HFFc6 (cell line): Measurements from ENCODE around the gene NFE2. TPM values are rescaled to one million over a fixed set of nuclear protein-coding genes. Genes with fewer than 3 reads are reported as not detected.

Experiments used
- DNase-seq: peaks from one replicate; pipeline ENCODE4 v3.0.0-alpha.2; 2018
- H3K27ac Mint-ChIP-seq: 2 replicates; pipeline ENCODE4 v1.8.0; 2020; ENCODE audit warnings: mild to moderate bottlenecking, mixed read lengths
- H3K27me3 Mint-ChIP-seq: 2 replicates; pipeline ENCODE4 v1.8.0; 2021; ENCODE audit warnings: mild to moderate bottlenecking, moderate library complexity, mixed read lengths; ENCODE audit not compliant: insufficient read depth
- H3K36me3 Mint-ChIP-seq: 2 replicates; pipeline ENCODE4 v1.8.0; 2021; ENCODE audit warnings: low read depth, mixed read lengths
- H3K4me1 Mint-ChIP-seq: 2 replicates; pipeline ENCODE4 v1.8.0; 2020; ENCODE audit warnings: low read depth, mixed read lengths
- H3K4me3 Mint-ChIP-seq: 2 replicates; pipeline ENCODE4 v1.8.0; 2020; ENCODE audit warnings: mild to moderate bottlenecking, moderate library complexity, mixed read lengths
- H3K9me3 Mint-ChIP-seq: 2 replicates; pipeline ENCODE4 v1.8.0; 2020; ENCODE audit warnings: mild to moderate bottlenecking, mixed read lengths
- microRNA-seq: library from miRNA; unstranded; fragments of <30 nt; microRNA quantifications from one replicate; pipeline ENCODE4, GENCODE V29; 2019
- total RNA-seq, 6 experiments: library from RNA; stranded (reverse); fragmentation: NEBNext Ultra II Directional; extraction: Animal tissue kit (Norgen Biotek cat#: 25700); gene quantifications; 2 replicates in 1 of 6; 3 replicates in 5 of 6; pipeline ENCODE4 v1.2.3, GENCODE V29; 2021
- TF ChIP-seq, protein P1 (sequence below): fragments of 200-600 bp; sonication (generic); IDR thresholded peaks from 2 replicates; pipeline ENCODE4 v1.5.0; 2021; ENCODE audit warnings: antibody characterized with exemption, mild to moderate bottlenecking

The NFE2 gene
- total RNA-seq, 6 experiments from 2014 or later = 0.21 to 0.59 (median 0.32) TPM

- no peak overlapping the region for H3K4me3 Mint-ChIP-seq
- H3K4me1 Mint-ChIP-seq = no peaks in the 10 kb centered on the region
- no peaks in the 10 kb centered on the region for H3K9me3 Mint-ChIP-seq
- TF ChIP-seq, protein P1, sequence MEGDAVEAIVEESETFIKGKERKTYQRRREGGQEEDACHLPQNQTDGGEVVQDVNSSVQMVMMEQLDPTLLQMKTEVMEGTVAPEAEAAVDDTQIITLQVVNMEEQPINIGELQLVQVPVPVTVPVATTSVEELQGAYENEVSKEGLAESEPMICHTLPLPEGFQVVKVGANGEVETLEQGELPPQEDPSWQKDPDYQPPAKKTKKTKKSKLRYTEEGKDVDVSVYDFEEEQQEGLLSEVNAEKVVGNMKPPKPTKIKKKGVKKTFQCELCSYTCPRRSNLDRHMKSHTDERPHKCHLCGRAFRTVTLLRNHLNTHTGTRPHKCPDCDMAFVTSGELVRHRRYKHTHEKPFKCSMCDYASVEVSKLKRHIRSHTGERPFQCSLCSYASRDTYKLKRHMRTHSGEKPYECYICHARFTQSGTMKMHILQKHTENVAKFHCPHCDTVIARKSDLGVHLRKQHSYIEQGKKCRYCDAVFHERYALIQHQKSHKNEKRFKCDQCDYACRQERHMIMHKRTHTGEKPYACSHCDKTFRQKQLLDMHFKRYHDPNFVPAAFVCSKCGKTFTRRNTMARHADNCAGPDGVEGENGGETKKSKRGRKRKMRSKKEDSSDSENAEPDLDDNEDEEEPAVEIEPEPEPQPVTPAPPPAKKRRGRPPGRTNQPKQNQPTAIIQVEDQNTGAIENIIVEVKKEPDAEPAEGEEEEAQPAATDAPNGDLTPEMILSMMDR = no peak
- DNase-seq = no peak
- H3K27ac Mint-ChIP-seq = no peak overlapping the region
- H3K36me3 Mint-ChIP-seq = peaks cover 19% of the 10 kb centered on the region
- peaks cover 2% of the 10 kb centered on the region; the same call in 1 of the 2 replicates for H3K27me3 Mint-ChIP-seq
Measured at GRCh38 chr12:54246011-54246641, 54.7 kb downstream of the NFE2 start.

Small RNA genes lying within 50 kb of the gene (microRNA-seq; reads per million reads assigned to microRNA genes)
- 253 reads per million, percentile 60 among the genes with 10 or more reads in this experiment for gene MIR148B

Other genes starting within 250 kb of the NFE2 start
- gene HOXC4, start 247.2 kb downstream of the NFE2 start, total RNA-seq = under 1 TPM in 4 of 6 experiments, not detected in 2; 0.35 to 0.73 (median 0.38) TPM
- gene SMUG1, start 112.0 kb downstream of the NFE2 start, total RNA-seq = 10 to 100 TPM; 21.4 to 28.4 (median 26.1) TPM
- gene CBX5, start 20.9 kb downstream of the NFE2 start, total RNA-seq = 100 to 1,000 TPM in 4 of 6 experiments, 10 to 100 TPM in 2; 76.8 to 128 (median 117) TPM
- 1,000 to 10,000 TPM in 3 of 6 experiments, 100 to 1,000 TPM in 3; 768 to 1,141 (median 1,018) TPM for gene HNRNPA1, start 20.3 kb downstream of the NFE2 start, total RNA-seq
- 100 to 1,000 TPM; 178 to 225 (median 200) TPM for gene COPZ1, start 24.1 kb upstream of the NFE2 start, total RNA-seq
- gene GPR84, start 63.5 kb upstream of the NFE2 start, total RNA-seq = not detected
- gene ZNF385A, start 83.7 kb upstream of the NFE2 start, total RNA-seq = 1 to 10 TPM; 4.0 to 7.4 (median 6.1) TPM
- 100 to 1,000 TPM; 261 to 355 (median 329) TPM for gene ITGA5, start 118.3 kb upstream of the NFE2 start, total RNA-seq
- gene GTSF1, start 172.6 kb upstream of the NFE2 start, total RNA-seq = not detected
- gene NCKAP1L, start 196.7 kb upstream of the NFE2 start, total RNA-seq = under 1 TPM in 4 of 6 experiments, not detected in 2; 0.03 to 0.14 (median 0.08) TPM
- gene PDE1B, start 248.6 kb upstream of the NFE2 start, total RNA-seq = not detected